ENCODE measurements around the gene RGSL1. TPM values are rescaled to one million over a fixed set of nuclear protein-coding genes. Genes with fewer than 3 reads are reported as not detected.

Gene RGSL1
- total and polyA plus RNA-seq, 2 of the 8 experiments (the other 6 are each of a cell fraction or from before 2014, with no cell fraction given): not detected

- no peak overlapping the region for H4K91ac ChIP-seq (replicated peaks; ENCODE audit: insufficient read length, low read length)
- no peak overlapping the region for H2BK15ac ChIP-seq (ENCODE audit: low read length)
- H3K14ac ChIP-seq (ENCODE audit: insufficient read length): no peak overlapping the region
- no peaks in the 10 kb centered on the region for H3K9me3 ChIP-seq (ENCODE audit: insufficient read depth in 2 of 2, low read depth in 1 of 2, low read length in 1 of 2)
- ChIA-PET POLR2A (ENCODE audit: partially characterized antibody) (interaction anchor here (1.2 kb wide), 1 partner anchor 18 kb away, joined by 4 read pairs; the partner anchor contains the start of gene GLUL), CTCF (ENCODE audit: partially characterized antibody) (interaction anchor here (0.6 to 2.5 kb wide), 8 partner anchors 8 to 348 kb away, joined by 3 to 11 read pairs (median 3); partner anchors contain the start of gene TEDDM1)
- no peak for TF ChIP-seq MAX (IDR thresholded peaks at IDR 0.05)
- TF ChIP-seq RAD21 (IDR thresholded peaks at IDR 0.05 in 1 of 2, conservative IDR thresholded peaks at IDR 0.05 in 1 of 2; ENCODE audit: low read depth in 2 of 2, low read length in 2 of 2): 0 out of 4 replicates have a peak, but pooled peaks of 1 of the 2 experiments have one; percentile 6
- no peak for TF ChIP-seq SRF (IDR thresholded peaks at IDR 0.05; ENCODE audit: low read depth, low read length)
- TF ChIP-seq, protein P1, sequence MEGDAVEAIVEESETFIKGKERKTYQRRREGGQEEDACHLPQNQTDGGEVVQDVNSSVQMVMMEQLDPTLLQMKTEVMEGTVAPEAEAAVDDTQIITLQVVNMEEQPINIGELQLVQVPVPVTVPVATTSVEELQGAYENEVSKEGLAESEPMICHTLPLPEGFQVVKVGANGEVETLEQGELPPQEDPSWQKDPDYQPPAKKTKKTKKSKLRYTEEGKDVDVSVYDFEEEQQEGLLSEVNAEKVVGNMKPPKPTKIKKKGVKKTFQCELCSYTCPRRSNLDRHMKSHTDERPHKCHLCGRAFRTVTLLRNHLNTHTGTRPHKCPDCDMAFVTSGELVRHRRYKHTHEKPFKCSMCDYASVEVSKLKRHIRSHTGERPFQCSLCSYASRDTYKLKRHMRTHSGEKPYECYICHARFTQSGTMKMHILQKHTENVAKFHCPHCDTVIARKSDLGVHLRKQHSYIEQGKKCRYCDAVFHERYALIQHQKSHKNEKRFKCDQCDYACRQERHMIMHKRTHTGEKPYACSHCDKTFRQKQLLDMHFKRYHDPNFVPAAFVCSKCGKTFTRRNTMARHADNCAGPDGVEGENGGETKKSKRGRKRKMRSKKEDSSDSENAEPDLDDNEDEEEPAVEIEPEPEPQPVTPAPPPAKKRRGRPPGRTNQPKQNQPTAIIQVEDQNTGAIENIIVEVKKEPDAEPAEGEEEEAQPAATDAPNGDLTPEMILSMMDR (IDR thresholded peaks at IDR 0.05; ENCODE audit: control extremely low read depth in 1 of 3, insufficient read depth in 1 of 3, low read depth in 1 of 3, low read length in 3 of 3): peak in 1 of 3 experiments; percentile 28; a peak in 1 of 4 replicates
- no peak overlapping the region for H2BK120ac ChIP-seq (replicated peaks; ENCODE audit: low read depth, low read length)
- H3K23me2 ChIP-seq (ENCODE audit: low read depth, low read length): no peaks in the 10 kb centered on the region
- peaks cover 0 to 5% (median 0%) of the 10 kb centered on the region in 4 experiments; a peak in 1 of 7 replicates for H3K4me1 ChIP-seq (replicated peaks in 1 of 4; ENCODE audit: control insufficient read depth in 3 of 4, insufficient read depth in 4 of 4, low read length in 3 of 4)
- H2BK12ac ChIP-seq (ENCODE audit: low read depth, low read length): no peak overlapping the region
- no peak overlapping the region for H2AK5ac ChIP-seq (ENCODE audit: low read depth, low read length)
- no peaks in the 10 kb centered on the region for H4K20me1 ChIP-seq (replicated peaks in 1 of 2; ENCODE audit: control insufficient read depth in 1 of 2, insufficient read depth in 2 of 2, low read length in 2 of 2)
- H4K8ac ChIP-seq (ENCODE audit: extremely low read depth, insufficient read depth, low read length): no peak overlapping the region
- no peaks in the 10 kb centered on the region for H3K27me3 ChIP-seq (replicated peaks in 1 of 4; ENCODE audit: control insufficient read depth in 3 of 4, extremely low read depth in 1 of 4, insufficient read depth in 3 of 4, low read length in 3 of 4)
- no peaks in the 10 kb centered on the region for H3K36me3 ChIP-seq (ENCODE audit: control insufficient read depth in 2 of 4, insufficient read depth in 4 of 4, low read length in 3 of 4)
- H3K9ac ChIP-seq (replicated peaks in 1 of 4; ENCODE audit: extremely low read depth in 1 of 4, low read depth in 3 of 4, low read length in 3 of 4): no peak overlapping the region
- H3K4me3 ChIP-seq (ENCODE audit: extremely low read depth in 1 of 4, insufficient read depth in 2 of 4, low read depth in 3 of 4, low read length in 4 of 4): no peak overlapping the region
- no peak overlapping the region for H2BK20ac ChIP-seq (ENCODE audit: low read length)
- no peak overlapping the region for H3K27ac ChIP-seq (ENCODE audit: low read depth, low read length)
- no peaks in the 10 kb centered on the region for H3K79me2 ChIP-seq (ENCODE audit: control insufficient read depth in 1 of 2, insufficient read depth in 2 of 2, low read length in 2 of 2)
- H4K5ac ChIP-seq (ENCODE audit: insufficient read length, low read depth, low read length): no peak overlapping the region
- no peak overlapping the region for H3K56ac ChIP-seq (replicated peaks; ENCODE audit: insufficient read length, low read depth, low read length)
- no peak overlapping the region for H2BK5ac ChIP-seq (ENCODE audit: low read depth, low read length)
- no peak overlapping the region for H2AFZ ChIP-seq (ENCODE audit: low read length)
- DNase-seq (ENCODE audit: low read depth in 1 of 2, low spot score in 2 of 2) (no peak), FAIRE-seq (no peak)
- H3K4me2 ChIP-seq (ENCODE audit: insufficient read depth in 1 of 2, low read depth in 2 of 2, low read length in 2 of 2): no peak overlapping the region
- 65% methylated on average over 4 of the region's 4 CpGs; no CpG with 5 or more reads in 1 of the 2 experiments for WGBS, 2 experiments (ENCODE audit: extremely low coverage in 1 of 2, insufficient coverage in 1 of 2, insufficient read length in 1 of 2, insufficient replicate concordance in 2 of 2, low coverage in 1 of 2, low lambda C conversion rate in 2 of 2, missing lambda C conversion rate in 1 of 2)
- H3K23ac ChIP-seq (ENCODE audit: insufficient read length): no peak overlapping the region
- no peak overlapping the region for H3K18ac ChIP-seq (ENCODE audit: extremely low read depth, low read length)
- no peak overlapping the region for H3K4ac ChIP-seq (replicated peaks; ENCODE audit: insufficient read length, low read depth, low read length)
- H3K79me1 ChIP-seq (ENCODE audit: low read depth, low read length): no peaks in the 10 kb centered on the region
Observed at GRCh38 chr1:182410138-182410537, 39.8 kb upstream of the RGSL1 start.

All from H1 (cell line).